MG63 (cell line): ENCODE measurements around the gene SHOC1. TPM values are rescaled to one million over a fixed set of nuclear protein-coding genes. Genes with fewer than 3 reads are reported as not detected.

Experiments used
- DNase-seq: peaks from one replicate; pipeline ENCODE4 v3.0.0-alpha.2; 2020
- H3K27me3 ChIP-seq: fragments of 250-450 bp; sonication (Bioruptor Pico); 2 replicates; pipeline ENCODE4 v1.5.1; 2020; ENCODE audit warnings: mild to moderate bottlenecking, moderate library complexity
- H3K36me3 ChIP-seq: fragments of 250-450 bp; sonication (Bioruptor Pico); 2 replicates; pipeline ENCODE4 v1.5.1; 2020; ENCODE audit warnings: mild to moderate bottlenecking, moderate library complexity
- H3K4me3 ChIP-seq: fragments of 250-450 bp; sonication (Bioruptor Pico); 2 replicates; pipeline ENCODE4 v1.5.1; 2020; ENCODE audit warnings: mild to moderate bottlenecking, moderate library complexity
- H3K9me3 ChIP-seq: fragments of 250-450 bp; sonication (Bioruptor Pico); 2 replicates; pipeline ENCODE4 v1.5.1; 2020; ENCODE audit warnings: mild to moderate bottlenecking, moderate library complexity
- total RNA-seq: library from RNA; depleted of rRNA; stranded (reverse); fragments of >200 nt; shearing (Covaris generic); gene quantifications from 2 replicates; pipeline ENCODE4 v1.2.3, GENCODE V29; 2014; ENCODE audit warnings: low replicate concordance; rRNA removed

SHOC1 gene
- total RNA-seq, 1 experiment from 2014 or later: not detected

GRCh38 chr9:111759762-111760639 lies 34.7 kb downstream of the SHOC1 start:
- H3K27me3 ChIP-seq: no peaks in the 10 kb centered on the region
- H3K4me3 ChIP-seq: no peak overlapping the region
- DNase-seq: no peak
- H3K36me3 ChIP-seq: no peaks in the 10 kb centered on the region
- H3K9me3 ChIP-seq: no peaks in the 10 kb centered on the region

- Histone ChIP-seq H3K27me3 (no peaks in the 10 kb centered on the region), H3K4me3 (no peak overlapping the region), H3K36me3 (no peaks in the 10 kb centered on the region), H3K9me3 (peaks cover 24% of the 10 kb centered on the region)
- DNase-seq: no peak
Measured at GRCh38 chr9:111754800-111755199, 39.9 kb downstream of the SHOC1 start.

GRCh38 chr9:111752455-111752854 lies 42.3 kb downstream of the SHOC1 start:
- Histone ChIP-seq H3K4me3 (no peak overlapping the region), H3K9me3 (peaks cover 24% of the 10 kb centered on the region), H3K27me3 (no peaks in the 10 kb centered on the region), H3K36me3 (no peaks in the 10 kb centered on the region)
- DNase-seq: no peak

Other genes with a start within 250 kb of the SHOC1 start
- gene PTGR1, start 195.3 kb downstream of the SHOC1 start, total RNA-seq: 50.7 and 66.2 TPM in 2 replicates
- gene DNAJC25, start 163.6 kb downstream of the SHOC1 start, total RNA-seq: 5.7 and 9.1 TPM in 2 replicates
- 129 and 149 TPM in 2 replicates for gene GNG10, start 133.3 kb downstream of the SHOC1 start, total RNA-seq
- gene UGCG, start 101.9 kb upstream of the SHOC1 start, total RNA-seq: 35.9 and 48.5 TPM in 2 replicates